A549 (cell line): Measurements from ENCODE around the gene LEO1.

Experiments used
- BHLHE40 ChIP-seq: IDR thresholded peaks from 2 replicates; pipeline ENCODE4 v1.6.1; 2012; ENCODE audit warnings: low read depth, low read length, inconsistent platforms
- CBX8 ChIP-seq: fragments of 200-600 bp; sonication (generic); IDR thresholded peaks from 2 replicates; pipeline ENCODE4 v1.6.1; 2016
- CTCF ChIP-seq: fragments of >200 bp; sonication (Bioruptor Twin); formaldehyde crosslinking; IDR thresholded peaks from 3 replicates; pipeline ENCODE4 v1.5.1; 2016
- HOXB5 ChIP-seq: fragments of 250-450 bp; sonication (Bioruptor Pico); IDR thresholded peaks from 2 replicates; pipeline ENCODE4 v1.5.0; 2020; ENCODE audit warnings: mild to moderate bottlenecking, moderate library complexity
- MAX ChIP-seq: IDR thresholded peaks from 2 replicates; pipeline ENCODE4 v1.6.1; 2012
- POLR2A ChIP-seq: IDR thresholded peaks from 2 replicates; pipeline ENCODE4 v1.6.1; 2012; ENCODE audit warnings: mild to moderate bottlenecking, low read length
- POLR2AphosphoS2 ChIP-seq: conservative IDR thresholded peaks from 2 replicates; pipeline ENCODE4 v1.6.1; 2012; ENCODE audit warnings: low read length, improper control_type of control experiment, inconsistent platforms
- REST ChIP-seq: fragments of 200-600 bp; sonication (generic); IDR thresholded peaks from 2 replicates; pipeline ENCODE4 v1.6.1; 2016; ENCODE audit warnings: antibody characterized with exemption, mild to moderate bottlenecking, moderate library complexity
- RNF2 ChIP-seq: fragments of 200-600 bp; sonication (generic); IDR thresholded peaks from 2 replicates; pipeline ENCODE4 v1.6.1; 2016; ENCODE audit warnings: low read depth, mild to moderate bottlenecking, antibody characterized with exemption, moderate library complexity, borderline replicate concordance
- SMC3 ChIP-seq: fragments of >200 bp; sonication (Bioruptor Twin); formaldehyde crosslinking; IDR thresholded peaks from 3 replicates; pipeline ENCODE4 v1.6.1; 2018; ENCODE audit warnings: inconsistent platforms
- USF2 ChIP-seq: fragments of 450-650 bp; IDR thresholded peaks from 2 replicates; pipeline ENCODE4 v1.6.1; 2014; ENCODE audit warnings: antibody characterized with exemption
- ZC3H11A ChIP-seq: fragments of 450-650 bp; IDR thresholded peaks from 2 replicates; pipeline ENCODE4 v1.6.1; 2014; ENCODE audit warnings: antibody characterized with exemption, mild to moderate bottlenecking

- TF ChIP-seq CTCF (no peak), POLR2AphosphoS2 (no peak), POLR2A (no peak), REST (no peak), HOXB5 (CRISPR knock-in tag) (no peak), ZC3H11A (no peak), USF2 (no peak), CBX8 (no peak), RNF2 (no peak), BHLHE40 (no peak), MAX (no peak), SMC3 (no peak)
Observed at GRCh38 chr15:52012210-52012609, 40.6 kb upstream of the LEO1 start.
